Stimulated activated CD4-positive, alpha-beta T cell treated with anti-CD3 and anti-CD28 coated beads, Interleukin-4, amount 100 ng/mL, for 4 hours (primary cell): ENCODE results near the gene TRAF3IP3.

Source experiments
- DNase-seq, 2 experiments: peaks; one replicate each; pipeline ENCODE4 v3.0.0-alpha.2; 2020

Gene TRAF3IP3

DNA sequence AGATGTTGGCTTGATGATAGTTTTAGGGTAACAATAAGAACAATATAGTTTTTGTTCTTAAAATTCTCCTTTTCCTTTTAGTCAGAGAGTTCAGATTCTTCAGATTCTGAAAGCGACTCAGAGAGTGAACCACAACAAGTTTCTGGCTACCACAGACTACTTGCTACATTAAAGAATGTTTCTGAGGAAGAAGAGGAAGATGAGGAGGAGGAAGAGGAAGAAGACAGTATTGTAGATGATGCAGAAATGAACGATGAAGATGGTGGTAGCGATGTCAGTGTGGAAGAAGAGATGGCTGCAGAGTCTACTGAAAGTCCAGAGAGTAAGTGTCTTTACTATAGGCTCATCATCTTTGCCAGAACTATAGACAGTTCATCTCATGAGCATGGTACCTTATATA lies 74.9 kb downstream of the TRAF3IP3 start:
- no peak for DNase-seq

DNA sequence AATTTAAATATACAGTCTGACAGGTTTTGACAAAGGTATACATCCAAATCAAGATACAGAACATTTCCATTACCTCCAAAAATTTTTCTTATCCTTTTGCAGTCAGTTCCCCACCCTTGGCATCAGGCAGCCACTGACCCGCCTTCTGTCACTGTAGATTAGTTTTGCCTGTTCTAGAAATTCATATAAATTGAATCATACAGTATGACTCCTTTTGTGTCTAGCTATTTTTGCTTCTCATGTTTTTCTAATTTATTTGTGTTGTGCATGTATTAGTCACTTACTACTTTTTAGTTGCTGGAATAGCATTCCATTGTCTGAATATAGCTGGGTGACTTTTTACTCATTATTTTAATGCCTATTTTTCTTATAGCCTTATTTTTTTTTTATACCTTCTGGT lies 75.8 kb downstream of the TRAF3IP3 start:
- no peak for DNase-seq
